HepG2 (cell line): Measurements from ENCODE around the gene SERPINF2. TPM values are rescaled to one million over a fixed set of nuclear protein-coding genes. Genes with fewer than 3 reads are reported as not detected.

Experiments used
- AKNA ChIP-seq: sonication (generic); formaldehyde crosslinking; IDR thresholded peaks from 2 replicates; pipeline ENCODE4 v1.4.0; 2020; ENCODE audit warnings: missing genetic modification reagents, borderline replicate concordance
- CREB1 ChIP-seq, 2 experiments: fragments of 450-650 bp in 1 of 2; IDR thresholded peaks; 2 replicates each; pipeline ENCODE4 v1.6.1; 2016 to 2017; ENCODE audit warnings: control low read depth in 1 of 2, mild to moderate bottlenecking in 1 of 2, missing compliant biosample characterization in 1 of 2, missing genetic modification characterization in 1 of 2
- GATAD2A ChIP-seq: IDR thresholded peaks from 2 replicates; pipeline ENCODE4 v1.6.1; 2016
- GLMP ChIP-seq: sonication (generic); formaldehyde crosslinking; IDR thresholded peaks from 2 replicates; pipeline ENCODE4 v1.9.0; 2021; ENCODE audit warnings: missing genetic modification reagents, mild to moderate bottlenecking, borderline replicate concordance
- HNRNPK ChIP-seq: fragments of 200-400 bp; formaldehyde crosslinking; IDR thresholded peaks from 2 replicates; pipeline ENCODE4 v1.6.1; 2018; ENCODE audit warnings: low read length, low read depth, moderate library complexity, mild to moderate bottlenecking; ENCODE audit not compliant: poor library complexity, severe bottlenecking
- KAT8 ChIP-seq: IDR thresholded peaks from 2 replicates; pipeline ENCODE4 v1.6.1; 2016; ENCODE audit warnings: missing genetic modification reagents, missing compliant biosample characterization
- POLR2AphosphoS2 ChIP-seq: IDR thresholded peaks from 2 replicates; pipeline ENCODE4 v1.6.1; 2011; ENCODE audit warnings: low read depth, low read length, improper control_type of control experiment
- RBAK ChIP-seq: sonication (generic); formaldehyde crosslinking; IDR thresholded peaks from 2 replicates; pipeline ENCODE4 v1.5.1; 2020; ENCODE audit warnings: mild to moderate bottlenecking, missing genetic modification reagents
- SETDB1 ChIP-seq: sonication (generic); formaldehyde crosslinking; IDR thresholded peaks from 2 replicates; pipeline ENCODE4 v1.5.1; 2020; ENCODE audit warnings: missing genetic modification reagents, mild to moderate bottlenecking, borderline replicate concordance
- ZNF407 ChIP-seq: sonication (generic); formaldehyde crosslinking; IDR thresholded peaks from one replicate; pipeline ENCODE4 v1.5.1; 2020; ENCODE audit warnings: mild to moderate bottlenecking, missing genetic modification reagents; ENCODE audit errors: not compliant biosample characterization
- ZNF562 ChIP-seq: sonication (generic); formaldehyde crosslinking; IDR thresholded peaks from 2 replicates; pipeline ENCODE4 v1.8.0; 2022; ENCODE audit warnings: missing genetic modification reagents, borderline replicate concordance
- polyA plus RNA-seq, 8 experiments: library from polyadenylated mRNA; depleted of rRNA in 3 of 8; stranded (reverse) in 7 of 8; unstranded in 1 of 8; fragments of >200 nt; fragmentation: Illumina TruSeq in 4 of 8; extraction: Trizol in 4 of 8; gene quantifications; 2 replicates each; pipeline versions ENCODE4 v1.2.1 to v1.2.3, GENCODE V29; 2011 to 2016; ENCODE audit warnings: low read depth in 4 of 8, missing spikeins in 1 of 8, mixed read lengths in 1 of 8; ENCODE audit not compliant: insufficient read depth in 1 of 8
- total RNA-seq, 5 experiments: library from RNA; depleted of rRNA; stranded (reverse); fragments of >200 nt; fragmentation: Illumina TruSeq; extraction: Trizol; gene quantifications; 2 replicates each; pipeline ENCODE4 v1.2.3, GENCODE V29; 2016; ENCODE audit warnings: low read depth in 1 of 5

Gene SERPINF2
- total and polyA plus RNA-seq, 2 of the 13 experiments (the other 11 are each of a cell fraction or from before 2014, with no cell fraction given) = 309 to 548 TPM

GRCh38 chr17:1736348-1737281, 6.1 kb upstream of the SERPINF2 start (continued):
- peak; percentile 46 for TF ChIP-seq CREB1 (IDR thresholded peaks at IDR 0.05)
- TF ChIP-seq CREB1 (CRISPR knock-in tag; IDR thresholded peaks at IDR 0.05) = no peak; the same call in 1 of the 2 replicates
- no peak for TF ChIP-seq ZNF407
- TF ChIP-seq AKNA (CRISPR knock-in tag) = no peak
- TF ChIP-seq GATAD2A (CRISPR knock-in tag) = peak; percentile 86
- no peak for TF ChIP-seq HNRNPK
- TF ChIP-seq SETDB1 (CRISPR knock-in tag) = no peak
- TF ChIP-seq ZNF562 (CRISPR knock-in tag) = no peak
- TF ChIP-seq RBAK (CRISPR knock-in tag) = peak; percentile 27; the same call in 1 of the 2 replicates
- peak; percentile 79 for TF ChIP-seq KAT8
- TF ChIP-seq POLR2AphosphoS2 = no peak
- TF ChIP-seq GLMP (CRISPR knock-in tag) = no peak
